HG02943 (cell line): ENCODE results near the gene USP28.
"Not testable (repeated sequence)": the region's sequence is repeated elsewhere in the genome, so short reads cannot be mapped to it uniquely, and the experiment has no call there.

Experiments
- ATAC-seq: cut with Tn5 transposase; IDR thresholded peaks from one replicate; pipeline ENCODE4 v1.9.1; 2021; ENCODE audit warnings: mild to moderate bottlenecking, low read depth, moderate library complexity; ENCODE audit not compliant: unreplicated experiment

USP28 gene

GRCh38 chr11:113781682-113782081, 93.7 kb downstream of the USP28 start:
- ATAC-seq, result no peak

- no peak for ATAC-seq
Observed at GRCh38 chr11:113779496-113779895, 95.9 kb downstream of the USP28 start, which contains the start of gene CLDN25. CLDN25 (plus strand) TSS chr11:113779796; CDS start chr11:113779796, 0 bp downstream.

GRCh38 chr11:113778111-113778910, 97.1 kb downstream of the USP28 start:
- no peak for ATAC-seq

- ATAC-seq, result no peak
Observed at GRCh38 chr11:113774174-113774503, 101.2 kb downstream of the USP28 start.

- ATAC-seq, result peak; percentile 98
Observed at GRCh38 chr11:113773416-113774173, 101.8 kb downstream of the USP28 start, which contains the start of gene ZW10. ZW10 (minus strand) TSS chr11:113773692; CDS start chr11:113773666, 26 bp downstream.

GRCh38 chr11:113773092-113773415, 102.3 kb downstream of the USP28 start:
- ATAC-seq, result no peak

GRCh38 chr11:113771964-113772363, 103.4 kb downstream of the USP28 start:
- ATAC-seq, result no peak

- no peak for ATAC-seq
Observed at GRCh38 chr11:113764527-113765219, 110.7 kb downstream of the USP28 start.

- not testable (repeated sequence) for ATAC-seq
Observed at GRCh38 chr11:113763040-113763439, 112.3 kb downstream of the USP28 start.

- ATAC-seq, result no peak
Observed at GRCh38 chr11:113760241-113760640, 115.1 kb downstream of the USP28 start.

- ATAC-seq, result no peak
Observed at GRCh38 chr11:113752932-113753331, 122.4 kb downstream of the USP28 start.
